OCI-LY1 (cell line): ENCODE results near the gene GRK5.

Source experiments
- H2AFZ ChIP-seq: fragments of 200-600 bp; sonication (generic), shearing (Covaris generic); 2 replicates; pipeline ENCODE4 v1.6.0; 2014; ENCODE audit warnings: antibody characterized with exemption, mild to moderate bottlenecking, low read length
- H3F3A ChIP-seq: fragments of 200-600 bp; sonication (generic), shearing (Covaris generic); 2 replicates; pipeline ENCODE4 v1.6.0; 2014; ENCODE audit warnings: mild to moderate bottlenecking, antibody characterized with exemption, low read length, moderate library complexity; ENCODE audit not compliant: insufficient read depth
- H3K27ac ChIP-seq: fragments of 200-600 bp; sonication (generic); 2 replicates; pipeline ENCODE4 v1.5.1; 2014; ENCODE audit warnings: low read length, mixed run types, mild to moderate bottlenecking, low read depth; ENCODE audit not compliant: poor library complexity, severe bottlenecking
- H3K27me3 ChIP-seq: fragments of 200-600 bp; sonication (generic); 2 replicates; pipeline ENCODE4 v1.6.0; 2014; ENCODE audit warnings: antibody characterized with exemption, mild to moderate bottlenecking, low read length, moderate library complexity; ENCODE audit not compliant: insufficient read depth
- H3K36me3 ChIP-seq: fragments of 200-600 bp; sonication (generic); 2 replicates; pipeline ENCODE4 v1.6.1; 2014; ENCODE audit warnings: mild to moderate bottlenecking, antibody characterized with exemption, low read length, moderate library complexity, mixed read lengths; ENCODE audit not compliant: insufficient read depth
- H3K4me1 ChIP-seq: fragments of 200-600 bp; sonication (generic); 2 replicates; pipeline ENCODE4 v1.5.1; 2014; ENCODE audit warnings: mild to moderate bottlenecking, low read length, moderate library complexity; ENCODE audit not compliant: insufficient read depth, severe bottlenecking
- H3K4me2 ChIP-seq: fragments of 200-600 bp; sonication (generic), shearing (Covaris generic); 2 replicates; pipeline ENCODE4 v1.6.1; 2014; ENCODE audit warnings: low read length
- H3K4me3 ChIP-seq: fragments of 200-600 bp; sonication (generic); 2 replicates; pipeline ENCODE4 v1.5.1; 2014; ENCODE audit warnings: low read length, low read depth, mild to moderate bottlenecking, mixed read lengths; ENCODE audit not compliant: poor library complexity, severe bottlenecking
- H3K79me2 ChIP-seq: fragments of 200-600 bp; shearing (Covaris generic); 2 replicates; pipeline ENCODE4 v1.6.1; 2016; ENCODE audit warnings: mixed run types, low read length, mixed read lengths; ENCODE audit not compliant: insufficient read depth
- H3K9ac ChIP-seq: fragments of 200-600 bp; sonication (generic), shearing (Covaris generic); 2 replicates; pipeline ENCODE4 v1.6.1; 2014; ENCODE audit warnings: mild to moderate bottlenecking, low read length, mixed read lengths
- H3K9me2 ChIP-seq: fragments of 200-600 bp; sonication (generic), shearing (Covaris generic); 2 replicates; pipeline ENCODE4 v1.6.1; 2014; ENCODE audit warnings: low read depth, mild to moderate bottlenecking, low read length, mixed read lengths
- H3K9me3 ChIP-seq: fragments of 200-600 bp; shearing (Covaris generic); 2 replicates; pipeline ENCODE4 v1.6.1; 2014; ENCODE audit warnings: low read length, mixed read lengths
- H4K20me1 ChIP-seq: fragments of 200-600 bp; sonication (generic), shearing (Covaris generic); 2 replicates; pipeline ENCODE4 v1.6.0; 2016; ENCODE audit warnings: mild to moderate bottlenecking, low read length; ENCODE audit not compliant: insufficient read depth
- EZH2 ChIP-seq: fragments of 200-600 bp; sonication (generic), shearing (Covaris generic); IDR thresholded peaks from 2 replicates; pipeline ENCODE4 v1.8.0; 2017; ENCODE audit warnings: borderline replicate concordance, mixed run types, mild to moderate bottlenecking, antibody characterized with exemption, low read length, moderate library complexity, mixed read lengths
- TF ChIP-seq, protein P1 (sequence below): fragments of 200-600 bp; sonication (generic), shearing (Covaris generic); IDR thresholded peaks from 2 replicates; pipeline ENCODE4 v1.5.1; 2017; ENCODE audit warnings: mild to moderate bottlenecking, antibody characterized with exemption, low read length, moderate library complexity, mixed read lengths

GRK5 gene

DNA sequence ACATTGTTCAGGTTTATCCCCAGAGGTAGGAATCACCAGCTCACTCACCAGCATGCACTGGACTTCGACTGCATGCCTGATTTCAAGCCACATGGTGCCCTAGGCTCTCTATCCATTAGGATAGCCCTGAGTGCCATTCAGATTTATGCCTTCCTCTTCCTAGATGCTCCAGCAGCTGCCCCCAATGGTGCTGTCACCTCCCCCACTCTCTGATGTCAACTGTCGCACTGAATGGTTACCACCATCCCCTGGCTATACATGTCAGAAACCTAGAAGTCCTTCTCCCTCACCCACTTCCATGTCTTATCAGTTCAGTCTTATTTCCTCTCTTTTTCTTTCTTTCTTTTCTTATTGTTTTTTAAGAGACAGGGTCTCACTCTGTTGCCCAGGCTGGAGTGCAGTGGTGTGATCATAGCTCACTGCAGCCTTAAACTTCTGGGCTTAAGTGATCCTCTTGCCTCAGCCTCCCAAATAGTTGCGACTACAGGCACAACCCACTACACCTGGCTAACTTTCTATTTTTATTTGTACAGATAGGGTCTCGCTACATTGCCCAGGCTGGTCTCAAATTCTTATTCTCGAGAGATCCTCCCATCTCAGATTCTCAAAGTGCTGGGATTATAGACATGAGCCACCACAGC, 44.8 kb upstream of the GRK5 start:
- H3K27ac ChIP-seq: no peak overlapping the region
- peaks cover 63% of the 10 kb centered on the region for H3K36me3 ChIP-seq
- no peaks in the 10 kb centered on the region for H3K9me2 ChIP-seq
- no peak overlapping the region for H3K4me2 ChIP-seq
- H3K27me3 ChIP-seq: no peaks in the 10 kb centered on the region
- H3K9me3 ChIP-seq: no peaks in the 10 kb centered on the region
- H3K79me2 ChIP-seq: no peaks in the 10 kb centered on the region
- no peak overlapping the region for H3K4me3 ChIP-seq
- no peak overlapping the region for H3K9ac ChIP-seq
- peaks cover 21% of the 10 kb centered on the region for H3K4me1 ChIP-seq
- no peak for TF ChIP-seq EZH2
- TF ChIP-seq, protein P1, sequence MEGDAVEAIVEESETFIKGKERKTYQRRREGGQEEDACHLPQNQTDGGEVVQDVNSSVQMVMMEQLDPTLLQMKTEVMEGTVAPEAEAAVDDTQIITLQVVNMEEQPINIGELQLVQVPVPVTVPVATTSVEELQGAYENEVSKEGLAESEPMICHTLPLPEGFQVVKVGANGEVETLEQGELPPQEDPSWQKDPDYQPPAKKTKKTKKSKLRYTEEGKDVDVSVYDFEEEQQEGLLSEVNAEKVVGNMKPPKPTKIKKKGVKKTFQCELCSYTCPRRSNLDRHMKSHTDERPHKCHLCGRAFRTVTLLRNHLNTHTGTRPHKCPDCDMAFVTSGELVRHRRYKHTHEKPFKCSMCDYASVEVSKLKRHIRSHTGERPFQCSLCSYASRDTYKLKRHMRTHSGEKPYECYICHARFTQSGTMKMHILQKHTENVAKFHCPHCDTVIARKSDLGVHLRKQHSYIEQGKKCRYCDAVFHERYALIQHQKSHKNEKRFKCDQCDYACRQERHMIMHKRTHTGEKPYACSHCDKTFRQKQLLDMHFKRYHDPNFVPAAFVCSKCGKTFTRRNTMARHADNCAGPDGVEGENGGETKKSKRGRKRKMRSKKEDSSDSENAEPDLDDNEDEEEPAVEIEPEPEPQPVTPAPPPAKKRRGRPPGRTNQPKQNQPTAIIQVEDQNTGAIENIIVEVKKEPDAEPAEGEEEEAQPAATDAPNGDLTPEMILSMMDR: no peak
- H2AFZ ChIP-seq: no peak overlapping the region
- H3F3A ChIP-seq: no peaks in the 10 kb centered on the region
- no peaks in the 10 kb centered on the region for H4K20me1 ChIP-seq

DNA sequence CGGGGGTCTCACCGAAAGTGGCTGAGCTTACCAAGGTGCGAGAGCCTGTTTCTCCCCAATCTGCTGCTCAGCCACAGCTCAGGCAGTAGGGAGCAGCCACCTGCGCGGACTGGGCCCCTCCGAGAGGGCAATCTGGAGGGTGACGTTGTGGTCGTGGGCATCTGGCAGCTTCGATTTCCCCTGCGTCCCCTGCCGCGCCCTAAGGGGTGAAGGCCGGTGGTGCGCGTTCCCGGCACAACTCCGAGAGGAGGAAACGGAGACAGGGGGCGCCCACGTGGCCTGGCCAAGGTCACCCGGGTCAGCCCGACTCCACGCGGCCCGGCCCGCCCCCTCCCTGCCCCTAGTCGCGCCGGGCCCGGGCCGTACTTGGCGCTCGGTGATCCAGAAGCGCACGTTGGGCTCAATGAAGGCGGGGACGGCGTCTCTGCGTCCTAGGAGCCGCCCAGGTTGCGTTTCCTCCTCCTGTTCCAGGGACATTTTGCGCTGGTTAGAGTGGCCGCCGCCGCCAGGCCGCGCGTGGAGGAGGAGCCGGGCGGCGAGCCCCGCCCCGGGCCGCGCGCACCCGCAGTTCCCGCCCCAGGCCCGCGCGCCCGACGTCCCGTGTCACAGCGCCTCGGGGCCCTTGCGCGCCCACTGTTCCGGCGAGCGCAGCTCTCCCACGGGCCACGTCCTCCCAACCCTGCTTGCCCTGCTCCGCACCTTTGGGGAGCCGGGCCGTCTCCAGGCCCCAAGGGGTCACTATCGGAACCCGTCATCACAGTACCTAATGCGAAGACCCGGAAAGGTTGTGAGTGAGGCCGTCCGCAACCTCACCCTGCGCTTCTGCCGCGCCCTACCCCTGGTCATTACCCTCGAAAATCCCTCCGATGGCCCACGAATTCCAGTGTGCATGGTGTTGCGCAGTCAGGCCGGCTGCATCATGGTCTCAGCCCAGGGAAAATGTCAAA, 41.9 kb upstream of the GRK5 start, which contains the start of gene SFXN4:
Gene SFXN4 (minus strand): TSS at position 544 of the 947 bp plus-strand sequence. CDS start 67 bp downstream, at position 477.
- Histone ChIP-seq H3K4me3 (peak within 1 kb of the TSS; percentile 84), H3K9me2 (no peaks in the 10 kb centered on the region), H3K36me3 (peaks cover 64% of the 10 kb centered on the region), H3K79me2 (no peaks in the 10 kb centered on the region), H3K27ac (peak within 1 kb of the TSS; percentile 69), H3K27me3 (no peaks in the 10 kb centered on the region), H3F3A (no peaks in the 10 kb centered on the region), H3K9ac (peak within 1 kb of the TSS; percentile 89), H3K4me2 (peak within 1 kb of the TSS; percentile 99), H3K4me1 (peaks cover 21% of the 10 kb centered on the region), H3K9me3 (no peaks in the 10 kb centered on the region), H4K20me1 (no peaks in the 10 kb centered on the region), H2AFZ (peak within 1 kb of the TSS; percentile 96)
- TF ChIP-seq, protein P1: no peak
- TF ChIP-seq EZH2: no peak

DNA sequence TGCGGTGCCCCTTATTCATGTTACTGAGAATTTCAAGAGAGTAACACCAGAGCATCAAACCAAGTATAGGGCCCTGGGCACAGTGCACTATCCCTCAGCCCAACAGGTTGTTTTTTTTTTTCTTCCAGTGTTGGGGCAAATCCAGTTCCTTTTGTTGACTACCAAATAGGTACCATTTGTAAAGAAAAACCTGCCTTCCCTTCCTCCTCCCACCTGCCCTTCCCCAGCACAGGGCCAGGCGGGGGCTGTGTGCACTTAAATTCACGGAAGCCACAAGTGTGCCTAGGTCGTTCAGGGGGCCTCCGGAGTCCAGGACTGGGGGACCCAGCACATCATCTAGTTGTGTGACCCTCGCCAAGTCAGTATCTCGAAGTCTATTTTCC, 41.3 kb upstream of the GRK5 start:
- Histone ChIP-seq H3K9me2 (no peaks in the 10 kb centered on the region), H3K4me1 (peaks cover 21% of the 10 kb centered on the region), H3K4me2 (peak overlapping the region; percentile 99), H3K27ac (peak overlapping the region; percentile 69), H3K27me3 (no peaks in the 10 kb centered on the region), H3F3A (no peaks in the 10 kb centered on the region), H4K20me1 (no peaks in the 10 kb centered on the region), H3K9me3 (no peaks in the 10 kb centered on the region), H3K36me3 (peaks cover 65% of the 10 kb centered on the region), H3K79me2 (no peaks in the 10 kb centered on the region), H3K9ac (peak overlapping the region; percentile 89), H2AFZ (peak overlapping the region; percentile 96), H3K4me3 (peak overlapping the region; percentile 84)
- TF ChIP-seq, protein P1: no peak
- TF ChIP-seq EZH2: no peak
